Ishikawa (cell line): ENCODE measurements around the gene IFNL3.

Source experiments
- CEBPB ChIP-seq: IDR thresholded peaks from 2 replicates; pipeline ENCODE4 v1.6.1; 2012
- CREB1 ChIP-seq: IDR thresholded peaks from 2 replicates; pipeline ENCODE4 v1.6.1; 2012; ENCODE audit warnings: low read depth
- EGR1 ChIP-seq: IDR thresholded peaks from 2 replicates; pipeline ENCODE4 v1.6.1; 2012
- EP300 ChIP-seq: IDR thresholded peaks from 2 replicates; pipeline ENCODE4 v1.6.1; 2012; ENCODE audit warnings: borderline replicate concordance
- FOXM1 ChIP-seq: IDR thresholded peaks from 2 replicates; pipeline ENCODE4 v1.6.1; 2012; ENCODE audit warnings: low read depth, borderline replicate concordance
- NFIC ChIP-seq: IDR thresholded peaks from 2 replicates; pipeline ENCODE4 v1.6.1; 2012
- RAD21 ChIP-seq: IDR thresholded peaks from 2 replicates; pipeline ENCODE4 v1.6.1; 2012; ENCODE audit warnings: low read depth
- TCF12 ChIP-seq: IDR thresholded peaks from 2 replicates; pipeline ENCODE4 v1.6.1; 2012; ENCODE audit warnings: low read depth
- TEAD4 ChIP-seq: IDR thresholded peaks from 2 replicates; pipeline ENCODE4 v1.6.1; 2012
- YY1 ChIP-seq: IDR thresholded peaks from 2 replicates; pipeline ENCODE4 v1.6.1; 2012; ENCODE audit warnings: low read depth
- ZBTB7A ChIP-seq: IDR thresholded peaks from 2 replicates; pipeline ENCODE4 v1.6.1; 2012; ENCODE audit warnings: low read depth
- TF ChIP-seq, protein P1 (sequence below): IDR thresholded peaks from 2 replicates; pipeline ENCODE4 v1.6.1; 2012

Gene IFNL3

DNA sequence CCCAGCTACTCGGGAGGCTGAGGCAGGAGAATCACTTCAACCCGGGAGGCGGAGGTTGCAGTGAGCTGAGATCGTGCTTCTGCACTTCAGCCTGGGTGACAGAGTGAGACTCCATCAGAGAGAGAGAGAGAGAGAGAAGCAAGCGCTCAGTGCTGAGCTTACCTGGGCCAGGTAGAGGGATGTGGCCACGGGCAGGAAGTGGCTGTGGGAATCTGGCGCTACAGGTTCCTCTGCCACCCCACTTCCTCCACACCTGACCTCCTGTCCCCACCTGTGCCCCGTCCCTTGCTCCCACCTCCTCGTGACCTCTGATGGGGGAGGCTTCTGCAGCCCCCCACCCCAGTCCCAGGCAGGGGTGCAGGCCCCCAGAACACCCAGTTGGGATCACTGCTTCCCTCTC is 49.1 kb downstream of the IFNL3 start:
- no peak for TF ChIP-seq ZBTB7A
- no peak for TF ChIP-seq CREB1
- no peak for TF ChIP-seq EP300
- TF ChIP-seq TCF12: no peak
- no peak for TF ChIP-seq NFIC
- no peak for TF ChIP-seq CEBPB
- TF ChIP-seq EGR1: no peak
- no peak for TF ChIP-seq FOXM1
- no peak for TF ChIP-seq TEAD4

DNA sequence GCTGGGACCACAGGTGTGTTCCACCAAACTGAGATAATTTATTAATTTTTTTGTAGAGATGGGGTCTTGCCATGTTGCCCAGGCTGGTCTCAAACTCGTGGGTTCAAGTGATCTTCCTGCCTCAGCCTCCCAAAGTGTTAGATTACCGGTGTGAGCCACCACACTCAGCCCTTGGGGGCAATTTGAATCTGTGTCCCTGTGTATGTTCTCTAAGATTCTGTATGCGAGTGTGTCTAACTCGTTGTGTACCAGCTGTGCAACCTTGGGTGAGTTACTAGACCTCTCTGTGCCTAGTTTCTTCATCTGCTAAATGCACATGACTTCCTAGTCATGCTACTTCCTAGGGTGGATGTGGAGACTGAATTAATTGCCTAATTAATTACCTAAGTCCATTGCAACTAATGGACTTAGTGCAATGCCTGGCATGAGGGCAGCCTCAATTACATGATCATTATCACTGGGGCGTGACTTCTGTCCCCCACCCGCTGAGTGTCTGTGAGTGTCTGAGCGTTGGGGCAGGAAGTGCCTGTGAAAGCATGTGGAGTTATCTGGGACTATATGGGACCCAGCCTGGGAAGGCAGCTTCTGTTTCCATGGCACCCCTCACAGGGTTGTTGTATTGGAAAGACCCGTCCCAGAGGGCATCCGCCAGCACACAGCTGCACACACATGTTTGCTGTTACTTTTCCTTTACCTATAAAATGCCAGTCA is 49.8 kb downstream of the IFNL3 start:
- no peak for TF ChIP-seq FOXM1
- TF ChIP-seq TEAD4: peak; percentile 42; the same call in 1 of the 2 replicates

GRCh38 chr19:39193803-39194202 is 51.0 kb downstream of the IFNL3 start:
- TF ChIP-seq CREB1 (no peak), TEAD4 (no peak), YY1 (no peak), RAD21 (no peak), NFIC (no peak), EP300 (no peak)
- TF ChIP-seq, protein P1, sequence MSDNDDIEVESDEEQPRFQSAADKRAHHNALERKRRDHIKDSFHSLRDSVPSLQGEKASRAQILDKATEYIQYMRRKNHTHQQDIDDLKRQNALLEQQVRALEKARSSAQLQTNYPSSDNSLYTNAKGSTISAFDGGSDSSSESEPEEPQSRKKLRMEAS: no peak
